Keratinocyte (primary cell): ENCODE data around the gene DSG4. TPM values are rescaled to one million over a fixed set of nuclear protein-coding genes. Genes with fewer than 3 reads are reported as not detected.

Experiments
- DNase-seq: peaks from one replicate; pipeline ENCODE4 v3.0.0-alpha.2; 2011; ENCODE audit warnings: low read depth, missing footprints, low spot score
- FAIRE-seq: peaks from 2 replicates; lab custom pipeline; 2011; peaks lifted over from hg19 to GRCh38; lab: Jason Lieb, UNC
- H2AFZ ChIP-seq: 2 replicates; pipeline ENCODE4 v1.6.0; 2012; ENCODE audit warnings: low read length, control low read depth, inconsistent platforms; ENCODE audit not compliant: control insufficient read depth
- H3K27ac ChIP-seq: 2 replicates; pipeline ENCODE4 v1.5.1; 2011; ENCODE audit warnings: low read length; ENCODE audit not compliant: control insufficient read depth, insufficient read depth
- H3K27me3 ChIP-seq: 3 replicates; pipeline ENCODE4 v1.6.0; 2011; ENCODE audit warnings: low read length; ENCODE audit not compliant: control insufficient read depth, insufficient read depth; ENCODE audit errors: extremely low read depth
- H3K36me3 ChIP-seq, 2 experiments: 2 replicates in 1 of 2; 3 replicates in 1 of 2; pipeline ENCODE4 v1.5.1; 2011; ENCODE audit warnings: low read length in 2 of 2, mild to moderate bottlenecking in 1 of 2; ENCODE audit not compliant: control insufficient read depth in 2 of 2, insufficient read depth in 2 of 2; ENCODE audit errors: extremely low read depth in 1 of 2
- H3K4me1 ChIP-seq: 3 replicates; pipeline ENCODE4 v1.5.1; 2011; ENCODE audit warnings: low read length; ENCODE audit not compliant: control insufficient read depth, insufficient read depth; ENCODE audit errors: extremely low read depth
- H3K4me2 ChIP-seq: 3 replicates; pipeline ENCODE4 v1.6.0; 2011; ENCODE audit warnings: low read depth, low read length; ENCODE audit not compliant: control insufficient read depth, insufficient read depth; ENCODE audit errors: extremely low read depth
- H3K4me3 ChIP-seq, 3 experiments: fragments of 200-600 bp in 1 of 3; sonication (generic) in 1 of 3; 2 replicates in 2 of 3; 3 replicates in 1 of 3; pipeline ENCODE4 v1.5.1; 2011 to 2016; ENCODE audit warnings: low read length in 3 of 3, mild to moderate bottlenecking in 3 of 3, control low read depth in 2 of 3, inconsistent platforms in 1 of 3, low read depth in 1 of 3, mixed read lengths in 1 of 3, mixed run types in 1 of 3, moderate library complexity in 1 of 3; ENCODE audit not compliant: control insufficient read depth in 2 of 3, insufficient read depth in 2 of 3; ENCODE audit errors: extremely low read depth in 1 of 3
- H3K79me2 ChIP-seq: 2 replicates; pipeline ENCODE4 v1.6.0; 2012; ENCODE audit warnings: low read length; ENCODE audit not compliant: control insufficient read depth, insufficient read depth
- H3K9ac ChIP-seq: 3 replicates; pipeline ENCODE4 v1.6.0; 2011; ENCODE audit warnings: low read length; ENCODE audit not compliant: control insufficient read depth, insufficient read depth; ENCODE audit errors: extremely low read depth
- H3K9me1 ChIP-seq: 3 replicates; pipeline ENCODE4 v1.6.0; 2011; ENCODE audit warnings: low read length; ENCODE audit not compliant: control insufficient read depth, insufficient read depth; ENCODE audit errors: extremely low read depth
- H3K9me3 ChIP-seq: 2 replicates; pipeline ENCODE4 v1.5.1; 2012; ENCODE audit warnings: low read depth, low read length; ENCODE audit not compliant: control insufficient read depth
- H4K20me1 ChIP-seq: 3 replicates; pipeline ENCODE4 v1.6.0; 2011; ENCODE audit warnings: low read length; ENCODE audit not compliant: control insufficient read depth, insufficient read depth; ENCODE audit errors: extremely low read depth
- CTCF ChIP-seq, 3 experiments: IDR thresholded peaks in 1 of 3; conservative IDR thresholded peaks in 1 of 3; optimal IDR thresholded peaks in 1 of 3; 2 replicates in 2 of 3; 3 replicates in 1 of 3; pipeline versions ENCODE3 to v1.5.1; 2011; ENCODE audit warnings: low read length in 3 of 3, mild to moderate bottlenecking in 3 of 3, moderate library complexity in 2 of 3, control low read depth in 1 of 3, inconsistent platforms in 1 of 3; ENCODE audit not compliant: insufficient read depth in 2 of 3; ENCODE audit errors: extremely low read depth in 1 of 3
- EZH2 ChIP-seq: IDR thresholded peaks from one replicate; pipeline ENCODE4 v1.6.1; 2012; ENCODE audit warnings: inconsistent platforms, mild to moderate bottlenecking, low read length, moderate library complexity
- dilution Hi-C: fragments of 300-500 bp; cut with MboI; formaldehyde crosslinking; loops from one replicate; pipeline ENCODE4 v1.7.0; 2020; ENCODE audit warnings: low sequenced_read_pairs; ENCODE audit not compliant: extremely low pct_ligation_motif_present
- polyA plus RNA-seq, 5 experiments: library from polyadenylated mRNA; depleted of rRNA in 3 of 5; stranded (reverse) in 3 of 5; stranded (forward) in 1 of 5; unstranded in 1 of 5; fragments of >200 nt; gene quantifications; 1 replicate in 1 of 5; 2 replicates in 3 of 5; 3 replicates in 1 of 5; pipeline versions ENCODE4 v1.2.1 to v1.2.3, GENCODE V29; 2011 to 2012; ENCODE audit warnings: missing spikeins in 2 of 5, low read depth in 1 of 5, low replicate concordance in 1 of 5

DSG4 gene
- polyA plus RNA-seq, 1 donor (not counting 4 experiments of a cell fraction or from before 2014, with no cell fraction given): 0.18 TPM

- FAIRE-seq (no peak), DNase-seq (no peak)
- H3K9me3 ChIP-seq: no peaks in the 10 kb centered on the region
- H3K9ac ChIP-seq: no peak overlapping the region
- no peak for TF ChIP-seq EZH2
- TF ChIP-seq CTCF (optimal IDR thresholded peaks at IDR 0.05 in 1 of 3, IDR thresholded peaks at IDR 0.05 in 1 of 3, conservative IDR thresholded peaks at IDR 0.05 in 1 of 3; ENCODE audit: extremely low read depth in 1 of 3, insufficient read depth in 2 of 3, low read length in 3 of 3): no peak
- H2AFZ ChIP-seq: no peak overlapping the region
- no peaks in the 10 kb centered on the region for H4K20me1 ChIP-seq
- H3K4me1 ChIP-seq: peaks cover 30% of the 10 kb centered on the region
- no peak overlapping the region for H3K4me3 ChIP-seq
- dilution Hi-C loops: no loop called here
- H3K4me2 ChIP-seq: no peak overlapping the region
- H3K9me1 ChIP-seq: no peaks in the 10 kb centered on the region
- H3K36me3 ChIP-seq: peaks cover 0 to 1% of the 10 kb centered on the region in 2 experiments
- peaks cover 16% of the 10 kb centered on the region for H3K79me2 ChIP-seq
- no peak overlapping the region for H3K27ac ChIP-seq
- no peaks in the 10 kb centered on the region for H3K27me3 ChIP-seq
Measured at GRCh38 chr18:31444142-31444541, 67.6 kb downstream of the DSG4 start.

- no peak overlapping the region for H3K9ac ChIP-seq
- no peak overlapping the region for H3K4me2 ChIP-seq
- TF ChIP-seq CTCF (optimal IDR thresholded peaks at IDR 0.05 in 1 of 3, IDR thresholded peaks at IDR 0.05 in 1 of 3, conservative IDR thresholded peaks at IDR 0.05 in 1 of 3; ENCODE audit: extremely low read depth in 1 of 3, insufficient read depth in 2 of 3, low read length in 3 of 3) (no peak), EZH2 (no peak)
- H2AFZ ChIP-seq: no peak overlapping the region
- H4K20me1 ChIP-seq: no peaks in the 10 kb centered on the region
- FAIRE-seq (no peak), DNase-seq (no peak)
- peaks cover 27% of the 10 kb centered on the region for H3K4me1 ChIP-seq
- peaks cover 0 to 7% of the 10 kb centered on the region in 2 experiments for H3K36me3 ChIP-seq
- no peak overlapping the region for H3K4me3 ChIP-seq
- no peaks in the 10 kb centered on the region for H3K27me3 ChIP-seq
- peaks cover 34% of the 10 kb centered on the region for H3K79me2 ChIP-seq
- dilution Hi-C loops: no loop called here
- no peaks in the 10 kb centered on the region for H3K9me1 ChIP-seq
- H3K9me3 ChIP-seq: no peaks in the 10 kb centered on the region
- no peak overlapping the region for H3K27ac ChIP-seq
Measured at GRCh38 chr18:31445908-31446307, 69.3 kb downstream of the DSG4 start.
